MM.1S (cell line): Measurements from ENCODE around the gene FASTKD1.
"Not testable (repeated sequence)": the region's sequence is repeated elsewhere in the genome, so short reads cannot be mapped to it uniquely, and the experiment has no call there.

ENCODE experiments used
- DNase-seq: peaks from one replicate; pipeline ENCODE4 v3.0.0-alpha.2; 2015
- H2AFZ ChIP-seq: fragments of 300-600 bp; sonication (generic); 2 replicates; pipeline ENCODE4 v1.6.0; 2016; ENCODE audit warnings: antibody characterized with exemption, low read length
- H3F3A ChIP-seq: fragments of 300-600 bp; sonication (generic); 2 replicates; pipeline ENCODE4 v1.6.1; 2016; ENCODE audit warnings: mild to moderate bottlenecking, antibody characterized with exemption, low read length, moderate library complexity, mixed read lengths; ENCODE audit not compliant: insufficient read depth
- H3K27ac ChIP-seq: fragments of 300-600 bp; sonication (generic); 2 replicates; pipeline ENCODE4 v1.5.1; 2016; ENCODE audit warnings: mild to moderate bottlenecking, low read length
- H3K27me3 ChIP-seq: fragments of 300-600 bp; sonication (generic); replicated peaks from 2 replicates; pipeline ENCODE4 v1.6.0; 2016; ENCODE audit warnings: low read length; ENCODE audit not compliant: insufficient read depth
- H3K36me3 ChIP-seq: fragments of 300-600 bp; sonication (generic); replicated peaks from 2 replicates; pipeline ENCODE4 v1.6.1; 2016; ENCODE audit warnings: mild to moderate bottlenecking, low read length, mixed read lengths; ENCODE audit not compliant: insufficient read depth
- H3K4me1 ChIP-seq: fragments of 300-600 bp; sonication (generic); 2 replicates; pipeline ENCODE4 v1.6.1; 2016; ENCODE audit warnings: low read length, mixed read lengths
- H3K4me2 ChIP-seq: fragments of 300-600 bp; sonication (generic); 2 replicates; pipeline ENCODE4 v1.6.0; 2016; ENCODE audit warnings: low read depth, low read length
- H3K4me3 ChIP-seq: fragments of 300-600 bp; sonication (generic); 2 replicates; pipeline ENCODE4 v1.5.1; 2016; ENCODE audit warnings: low read length, mixed read lengths
- H3K79me2 ChIP-seq: fragments of 300-600 bp; sonication (generic); 2 replicates; pipeline ENCODE4 v1.6.1; 2016; ENCODE audit warnings: mixed run types, low read length, mixed read lengths
- H3K9ac ChIP-seq: fragments of 300-600 bp; sonication (generic); 2 replicates; pipeline ENCODE4 v1.6.1; 2016; ENCODE audit warnings: low read length, mixed read lengths
- H3K9me2 ChIP-seq: fragments of 300-600 bp; sonication (generic); replicated peaks from 2 replicates; pipeline ENCODE4 v1.6.1; 2016; ENCODE audit warnings: mild to moderate bottlenecking, low read length, mixed read lengths; ENCODE audit not compliant: insufficient read depth
- H3K9me3 ChIP-seq: fragments of 300-600 bp; sonication (generic); replicated peaks from 2 replicates; pipeline ENCODE4 v1.6.1; 2016; ENCODE audit warnings: mild to moderate bottlenecking, low read length, mixed read lengths; ENCODE audit not compliant: insufficient read depth
- H4K20me1 ChIP-seq: fragments of 300-600 bp; sonication (generic); 2 replicates; pipeline ENCODE4 v1.6.1; 2016; ENCODE audit warnings: mild to moderate bottlenecking, low read length, moderate library complexity, mixed read lengths; ENCODE audit not compliant: insufficient read depth
- EZH2 ChIP-seq: fragments of 300-600 bp; sonication (generic); optimal IDR thresholded peaks from 2 replicates; pipeline ENCODE3; 2017; ENCODE audit warnings: low read depth, mild to moderate bottlenecking, antibody characterized with exemption, low read length, mixed read lengths
- EZH2phosphoT487 ChIP-seq: fragments of 300-600 bp; sonication (generic); IDR thresholded peaks from 2 replicates; pipeline ENCODE4 v1.6.1; 2018; ENCODE audit warnings: antibody characterized with exemption, low read length
- TF ChIP-seq, protein P1 (sequence below): fragments of 300-600 bp; sonication (generic); IDR thresholded peaks from 2 replicates; pipeline ENCODE4 v1.5.1; 2016; ENCODE audit warnings: antibody characterized with exemption, low read length, mixed read lengths

The FASTKD1 gene

DNA sequence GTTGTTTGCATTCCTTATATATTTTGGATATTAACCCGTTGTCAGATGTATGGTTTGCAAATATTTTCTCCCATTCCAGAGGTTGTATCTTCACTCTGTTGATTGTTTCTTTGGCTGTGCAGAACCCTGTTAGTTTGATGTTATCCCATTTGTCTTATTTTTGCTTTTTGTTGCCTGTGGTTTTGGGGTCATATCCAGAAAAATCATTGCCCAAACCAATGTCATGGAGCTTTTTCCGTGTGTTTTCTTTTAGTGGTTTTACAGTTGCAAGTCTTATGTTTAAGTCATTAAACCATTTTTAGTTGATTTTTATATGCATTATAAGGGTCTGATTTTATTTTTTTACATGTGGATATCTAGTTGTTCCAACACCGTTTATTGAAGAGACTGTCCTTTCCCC is 46.3 kb upstream of the FASTKD1 start:
- Histone ChIP-seq H3K27ac (no peak overlapping the region), H3F3A (no peaks in the 10 kb centered on the region), H3K4me1 (no peaks in the 10 kb centered on the region), H2AFZ (no peak overlapping the region), H3K27me3 (no peaks in the 10 kb centered on the region), H3K4me3 (no peak overlapping the region), H3K36me3 (peaks cover 19% of the 10 kb centered on the region), H3K79me2 (peaks cover 29% of the 10 kb centered on the region), H3K9me2 (no peaks in the 10 kb centered on the region), H3K9ac (no peak overlapping the region), H4K20me1 (no peaks in the 10 kb centered on the region), H3K4me2 (no peak overlapping the region), H3K9me3 (no peaks in the 10 kb centered on the region)
- DNase-seq = no peak
- TF ChIP-seq EZH2 (no peak), EZH2phosphoT487 (no peak)
- TF ChIP-seq, protein P1, sequence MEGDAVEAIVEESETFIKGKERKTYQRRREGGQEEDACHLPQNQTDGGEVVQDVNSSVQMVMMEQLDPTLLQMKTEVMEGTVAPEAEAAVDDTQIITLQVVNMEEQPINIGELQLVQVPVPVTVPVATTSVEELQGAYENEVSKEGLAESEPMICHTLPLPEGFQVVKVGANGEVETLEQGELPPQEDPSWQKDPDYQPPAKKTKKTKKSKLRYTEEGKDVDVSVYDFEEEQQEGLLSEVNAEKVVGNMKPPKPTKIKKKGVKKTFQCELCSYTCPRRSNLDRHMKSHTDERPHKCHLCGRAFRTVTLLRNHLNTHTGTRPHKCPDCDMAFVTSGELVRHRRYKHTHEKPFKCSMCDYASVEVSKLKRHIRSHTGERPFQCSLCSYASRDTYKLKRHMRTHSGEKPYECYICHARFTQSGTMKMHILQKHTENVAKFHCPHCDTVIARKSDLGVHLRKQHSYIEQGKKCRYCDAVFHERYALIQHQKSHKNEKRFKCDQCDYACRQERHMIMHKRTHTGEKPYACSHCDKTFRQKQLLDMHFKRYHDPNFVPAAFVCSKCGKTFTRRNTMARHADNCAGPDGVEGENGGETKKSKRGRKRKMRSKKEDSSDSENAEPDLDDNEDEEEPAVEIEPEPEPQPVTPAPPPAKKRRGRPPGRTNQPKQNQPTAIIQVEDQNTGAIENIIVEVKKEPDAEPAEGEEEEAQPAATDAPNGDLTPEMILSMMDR = no peak

DNA sequence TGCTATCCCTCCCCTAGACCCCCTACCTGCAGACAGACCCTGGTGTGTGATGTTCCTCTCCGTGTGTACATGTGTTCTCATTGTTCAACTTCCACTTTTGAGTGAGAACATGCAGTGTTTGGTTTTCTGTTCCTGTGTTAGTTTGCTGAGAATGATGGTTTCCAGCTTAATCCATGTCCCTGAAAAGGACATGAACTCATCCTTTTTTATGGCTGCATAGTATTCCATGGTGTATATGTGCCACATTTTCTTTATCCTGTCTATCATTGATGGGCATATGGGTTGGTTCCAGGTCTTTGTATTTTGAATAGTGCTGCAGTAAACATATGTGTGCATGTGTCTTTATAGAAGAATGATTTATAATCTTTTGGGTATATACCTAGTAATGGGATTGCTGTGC is 42.3 kb upstream of the FASTKD1 start:
- not testable (repeated sequence) for H3K9me2 ChIP-seq, H3K9me3 ChIP-seq, H3K4me2 ChIP-seq, DNase-seq, H2AFZ ChIP-seq, H3K27ac ChIP-seq, H3K9ac ChIP-seq, H3F3A ChIP-seq, H3K4me3 ChIP-seq, H3K4me1 ChIP-seq, H4K20me1 ChIP-seq, H3K27me3 ChIP-seq
- Histone ChIP-seq H3K36me3 (peaks cover 22% of the 10 kb centered on the region; the same call in 1 of the 2 replicates), H3K79me2 (peaks cover 29% of the 10 kb centered on the region)

DNA sequence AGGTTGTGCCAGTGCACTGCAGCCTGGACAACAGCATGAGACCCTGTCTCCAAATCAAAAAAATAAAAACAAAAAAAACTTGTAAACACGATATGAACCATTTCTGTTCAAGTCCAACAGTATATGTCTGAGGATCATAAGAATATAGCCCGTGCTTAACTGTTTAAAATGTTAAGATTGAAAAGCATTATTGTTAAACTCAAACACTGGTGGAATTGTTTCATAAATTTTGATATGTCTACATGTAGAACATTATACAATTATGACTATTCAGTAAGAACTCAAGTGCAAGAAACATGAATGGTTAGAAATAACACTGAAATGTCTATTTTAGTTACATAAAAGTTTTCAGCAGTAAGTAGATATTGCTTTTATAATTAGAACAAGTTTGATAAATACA is 40.2 kb upstream of the FASTKD1 start:
- no peaks in the 10 kb centered on the region for H3K9me2 ChIP-seq
- no peaks in the 10 kb centered on the region for H4K20me1 ChIP-seq
- H2AFZ ChIP-seq = no peak overlapping the region
- no peak overlapping the region for H3K4me3 ChIP-seq
- peaks cover 24% of the 10 kb centered on the region; the same call in 1 of the 2 replicates for H3K36me3 ChIP-seq
- no peak overlapping the region for H3K4me2 ChIP-seq
- no peaks in the 10 kb centered on the region for H3K4me1 ChIP-seq
- H3K79me2 ChIP-seq = peaks cover 14% of the 10 kb centered on the region
- H3K27ac ChIP-seq = no peak overlapping the region
- H3K27me3 ChIP-seq = no peaks in the 10 kb centered on the region
- H3K9ac ChIP-seq = no peak overlapping the region
- TF ChIP-seq, protein P1 = no peak
- no peak for TF ChIP-seq EZH2phosphoT487
- TF ChIP-seq EZH2 = no peak
- no peaks in the 10 kb centered on the region for H3K9me3 ChIP-seq
- peaks cover 3% of the 10 kb centered on the region; the same call in 1 of the 2 replicates for H3F3A ChIP-seq
- no peak for DNase-seq

DNA sequence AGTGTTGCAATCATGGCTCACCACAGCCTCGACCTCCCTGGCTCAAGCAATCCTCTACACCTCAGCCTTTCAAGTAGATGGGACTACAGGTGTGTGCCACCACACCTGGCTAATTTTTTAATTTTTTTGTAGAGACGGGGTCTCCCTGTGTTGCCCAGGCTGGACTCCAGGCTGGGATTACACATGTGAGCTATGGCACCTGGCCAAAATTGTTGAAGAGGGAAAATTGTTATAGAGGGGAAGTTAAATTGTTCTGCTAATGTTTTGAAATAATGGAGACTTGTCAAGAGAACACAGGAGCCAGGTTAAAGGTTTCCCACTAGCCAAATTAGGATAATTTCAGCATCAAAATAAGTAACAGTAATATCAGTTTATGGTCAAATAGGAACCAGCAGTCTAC is 35.6 kb upstream of the FASTKD1 start:
- H3K36me3 ChIP-seq = peaks cover 22% of the 10 kb centered on the region
- no peak overlapping the region for H3K4me2 ChIP-seq
- peaks cover 2% of the 10 kb centered on the region; the same call in 1 of the 2 replicates for H3K79me2 ChIP-seq
- no peaks in the 10 kb centered on the region for H3K9me2 ChIP-seq
- H2AFZ ChIP-seq = no peak overlapping the region
- TF ChIP-seq EZH2phosphoT487 = no peak
- TF ChIP-seq EZH2 = no peak
- TF ChIP-seq, protein P1 = no peak
- DNase-seq = no peak
- H3K9ac ChIP-seq = no peak overlapping the region
- H3K4me1 ChIP-seq = no peaks in the 10 kb centered on the region
- H3K27ac ChIP-seq = no peak overlapping the region
- peaks cover under 1% of the 10 kb centered on the region for H3F3A ChIP-seq
- no peaks in the 10 kb centered on the region for H3K27me3 ChIP-seq
- H3K4me3 ChIP-seq = no peak overlapping the region
- no peaks in the 10 kb centered on the region for H3K9me3 ChIP-seq
- no peaks in the 10 kb centered on the region for H4K20me1 ChIP-seq
